RCC 7860 (cell line): Measurements from ENCODE around the gene SCFD2.
"Not testable (repeated sequence)": the region's sequence is repeated elsewhere in the genome, so short reads cannot be mapped to it uniquely, and the experiment has no call there.

Experiments used
- DNase-seq: peaks from one replicate; pipeline ENCODE4 v3.0.0-alpha.2; 2015; ENCODE audit warnings: low spot score
- FAIRE-seq: peaks from 2 replicates; lab custom pipeline; 2012; peaks lifted over from hg19 to GRCh38; lab: Jason Lieb, UNC

The SCFD2 gene

GRCh38 chr4:53061091-53061850 lies 304.6 kb downstream of the SCFD2 start:
- FAIRE-seq (no peak), DNase-seq (no peak)

GRCh38 chr4:53060278-53060677 lies 305.6 kb downstream of the SCFD2 start:
- DNase-seq = no peak
- no peak for FAIRE-seq

DNA sequence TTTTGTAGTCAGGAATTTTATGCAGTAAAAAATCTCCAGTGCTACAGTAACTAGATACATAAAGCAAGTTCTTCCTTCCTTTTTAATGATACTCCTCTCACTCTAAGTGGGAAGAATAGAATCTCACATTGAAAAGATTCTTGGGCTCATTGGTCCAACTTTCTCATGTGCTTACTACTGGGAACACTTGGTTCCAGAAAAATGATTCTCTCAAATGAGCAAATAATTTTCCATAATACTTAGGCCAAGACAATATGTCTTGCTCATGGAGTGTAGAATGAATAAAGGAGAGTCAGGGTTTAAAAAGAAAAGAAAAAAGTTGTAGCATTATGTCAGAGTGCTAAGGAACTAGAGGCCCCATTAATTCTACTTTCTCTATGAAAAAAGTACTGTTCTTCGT lies 306.0 kb downstream of the SCFD2 start:
- DNase-seq = no peak
- FAIRE-seq = no peak

GRCh38 chr4:53059256-53059655 lies 306.6 kb downstream of the SCFD2 start:
- FAIRE-seq (no peak), DNase-seq (no peak)

DNA sequence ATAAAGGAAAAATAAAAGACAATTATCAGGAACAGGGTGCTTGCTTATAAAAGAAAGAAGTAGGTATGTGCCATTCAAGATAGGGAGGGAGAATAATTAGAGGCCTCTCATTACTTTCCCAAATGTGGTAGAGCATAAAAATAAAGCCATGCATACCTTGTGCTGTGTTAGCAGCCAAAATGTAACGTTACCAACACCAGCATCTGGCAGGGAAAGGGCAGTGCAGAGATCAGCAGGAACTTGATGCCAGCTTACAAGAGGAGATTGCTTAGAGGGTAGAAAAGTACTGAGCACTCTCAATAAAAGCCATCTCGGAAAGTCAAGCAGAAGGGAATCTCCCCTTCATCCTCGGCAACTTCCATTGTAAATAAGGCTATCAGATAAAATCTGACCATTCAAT lies 308.2 kb downstream of the SCFD2 start:
- FAIRE-seq = no peak
- DNase-seq = no peak

DNA sequence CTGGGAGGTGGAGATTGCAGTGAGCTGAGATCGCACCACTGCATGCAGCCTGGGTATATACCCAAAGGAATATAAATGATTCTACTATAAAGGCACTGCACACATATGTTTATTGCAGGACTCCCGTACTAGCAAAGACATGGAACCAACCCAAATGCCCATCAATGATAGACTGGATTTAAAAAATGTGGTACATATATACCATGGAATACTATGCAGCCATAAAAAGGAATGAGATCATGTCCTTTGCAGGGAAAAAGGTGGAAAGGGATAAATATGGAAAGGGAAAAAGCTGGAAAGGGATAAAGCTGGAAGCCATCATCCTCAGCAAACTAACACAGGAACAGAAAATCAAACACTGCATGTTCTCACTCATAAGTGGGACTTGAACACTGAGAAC lies 308.8 kb downstream of the SCFD2 start:
- not testable (repeated sequence) for DNase-seq, FAIRE-seq

DNA sequence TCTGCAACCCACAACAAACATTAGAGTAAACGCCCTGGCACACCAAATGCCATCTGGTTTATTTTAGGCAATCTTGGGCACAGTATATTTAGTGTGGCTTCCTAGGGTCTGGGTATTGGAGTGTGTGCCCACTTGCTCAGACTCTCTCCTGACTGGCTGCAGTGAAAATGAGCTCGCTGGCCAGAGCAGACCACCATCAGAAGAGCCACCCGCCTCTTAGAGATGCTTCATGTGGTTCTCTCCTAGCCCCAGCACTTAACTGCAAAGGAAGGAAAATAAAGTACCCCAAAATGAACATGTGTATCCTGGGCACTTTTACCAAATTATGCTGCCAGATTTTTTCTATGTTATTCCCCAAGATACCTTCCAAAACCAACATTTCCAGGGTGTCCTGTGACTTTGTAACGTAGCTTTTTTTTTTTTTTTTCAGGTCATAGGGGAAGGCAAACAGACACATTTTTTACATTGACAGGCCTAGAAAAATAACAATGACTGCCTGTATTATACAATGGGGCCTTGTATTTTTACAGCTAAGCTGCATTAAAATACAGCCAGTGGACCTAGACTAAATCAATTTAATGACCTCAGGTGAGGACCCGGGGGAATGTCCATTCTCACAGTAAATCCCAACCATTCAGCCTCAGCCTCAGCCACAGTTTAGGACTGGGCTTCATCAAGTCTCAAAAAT lies 310.0 kb downstream of the SCFD2 start:
- FAIRE-seq (no peak), DNase-seq (no peak)

DNA sequence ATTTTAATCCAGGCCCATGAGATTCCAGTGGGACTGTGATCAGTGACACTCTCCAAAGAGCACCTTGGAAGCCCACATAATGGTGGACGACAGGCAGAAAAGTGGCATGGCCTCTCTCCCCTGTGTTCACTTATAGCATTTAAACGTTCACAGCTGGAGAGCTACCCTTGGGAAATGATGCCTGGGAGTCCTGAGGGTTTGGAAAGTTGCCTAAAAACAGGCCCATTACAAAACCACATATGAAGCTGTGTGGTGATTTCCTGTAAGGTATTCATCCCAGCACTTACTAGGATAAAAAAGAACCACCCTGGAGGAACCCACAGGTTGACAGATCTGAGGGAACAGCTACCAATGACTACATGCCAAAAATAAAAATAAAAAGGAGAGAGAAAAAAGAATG lies 310.6 kb downstream of the SCFD2 start:
- DNase-seq = no peak
- no peak for FAIRE-seq

- DNase-seq (no peak), FAIRE-seq (no peak)
Observed at GRCh38 chr4:53050361-53050774, 315.5 kb downstream of the SCFD2 start.

- DNase-seq (no peak), FAIRE-seq (no peak)
Observed at GRCh38 chr4:53049528-53049927, 316.3 kb downstream of the SCFD2 start.

GRCh38 chr4:53044651-53044960 lies 321.3 kb downstream of the SCFD2 start:
- DNase-seq = no peak
- no peak for FAIRE-seq

DNA sequence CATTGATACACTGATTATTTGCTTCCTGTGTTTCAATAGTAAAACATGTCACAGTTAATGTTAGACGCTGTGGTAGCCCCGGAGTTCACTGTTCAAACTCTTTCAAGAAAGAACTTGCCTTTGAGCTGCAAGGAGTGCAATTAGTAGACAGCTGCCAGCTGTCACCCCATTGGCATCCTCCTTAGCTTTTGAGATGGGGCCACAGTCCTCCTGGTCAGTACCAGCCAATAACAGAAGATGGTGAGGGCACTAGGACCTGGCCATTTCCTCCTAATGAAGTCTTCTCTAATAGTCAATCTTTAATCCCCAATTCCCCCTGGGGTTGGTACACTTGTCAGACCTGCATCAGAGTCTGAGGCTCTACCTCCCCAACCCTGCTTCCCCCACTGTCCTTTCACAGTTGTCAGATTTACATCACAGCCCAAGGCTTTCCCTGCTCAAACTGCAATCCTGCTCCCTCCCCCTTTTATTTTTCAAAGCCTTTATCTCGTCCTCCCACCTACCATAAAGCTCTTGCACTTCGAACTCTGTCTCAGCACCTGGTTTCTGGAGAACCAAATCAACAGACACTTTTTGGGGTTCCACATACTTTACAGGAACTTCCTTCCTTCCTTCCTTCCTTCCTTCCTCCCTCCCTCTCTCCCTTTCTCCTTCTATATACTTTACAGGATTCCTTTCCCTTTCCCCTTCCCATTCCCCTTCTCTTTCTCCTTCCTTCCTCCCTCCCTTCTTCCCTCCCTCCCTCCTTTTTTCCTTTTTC lies 321.8 kb downstream of the SCFD2 start:
- no peak for FAIRE-seq
- no peak for DNase-seq

GRCh38 chr4:53043055-53043454 lies 322.8 kb downstream of the SCFD2 start:
- no peak for DNase-seq

GRCh38 chr4:53040851-53041250 lies 325.0 kb downstream of the SCFD2 start:
- DNase-seq (no peak), FAIRE-seq (no peak)

More at GRCh38 chr4:53043055-53043454, 322.8 kb downstream of the SCFD2 start:
- no peak for FAIRE-seq

DNA sequence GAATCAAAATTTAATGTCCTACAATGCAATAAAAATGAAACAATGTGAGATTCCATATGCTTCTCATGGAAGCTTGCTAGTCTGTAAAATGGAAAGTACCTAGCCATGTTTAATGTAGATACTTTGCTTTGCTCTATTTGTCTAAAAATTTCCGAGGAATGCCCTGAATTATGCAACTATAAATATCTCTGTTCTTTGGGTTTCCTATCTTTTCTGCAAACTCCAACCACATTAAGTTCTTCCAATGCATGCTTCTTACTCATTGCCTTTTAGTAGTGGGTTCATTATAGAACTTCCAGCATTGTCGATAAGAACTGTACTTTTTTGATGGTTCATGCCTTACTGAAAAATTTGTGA lies 325.4 kb downstream of the SCFD2 start:
- FAIRE-seq (no peak), DNase-seq (no peak)

GRCh38 chr4:53039741-53040458 lies 326.0 kb downstream of the SCFD2 start:
- FAIRE-seq (no peak), DNase-seq (no peak)

GRCh38 chr4:53037892-53038291 lies 328.0 kb downstream of the SCFD2 start:
- DNase-seq (no peak), FAIRE-seq (no peak)

DNA sequence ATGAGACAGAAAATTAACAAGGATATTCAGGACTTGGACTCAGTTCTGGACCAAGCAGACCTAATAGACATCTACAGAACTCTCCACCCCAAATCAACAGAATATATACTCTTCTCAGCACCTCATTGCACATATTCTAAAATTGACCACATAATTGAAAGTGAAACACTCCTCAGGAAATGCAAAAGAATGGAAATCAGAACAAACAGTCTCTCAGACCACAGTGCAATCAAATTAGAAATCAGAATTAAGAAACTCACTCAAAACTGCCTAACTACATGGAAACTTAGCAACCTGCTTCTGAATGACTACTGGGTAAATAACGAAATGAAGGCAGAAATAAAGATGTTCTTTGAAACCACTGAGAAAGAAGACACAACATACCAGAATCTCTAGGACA lies 333.0 kb downstream of the SCFD2 start:
- FAIRE-seq, DNase-seq: not testable (repeated sequence)

DNA sequence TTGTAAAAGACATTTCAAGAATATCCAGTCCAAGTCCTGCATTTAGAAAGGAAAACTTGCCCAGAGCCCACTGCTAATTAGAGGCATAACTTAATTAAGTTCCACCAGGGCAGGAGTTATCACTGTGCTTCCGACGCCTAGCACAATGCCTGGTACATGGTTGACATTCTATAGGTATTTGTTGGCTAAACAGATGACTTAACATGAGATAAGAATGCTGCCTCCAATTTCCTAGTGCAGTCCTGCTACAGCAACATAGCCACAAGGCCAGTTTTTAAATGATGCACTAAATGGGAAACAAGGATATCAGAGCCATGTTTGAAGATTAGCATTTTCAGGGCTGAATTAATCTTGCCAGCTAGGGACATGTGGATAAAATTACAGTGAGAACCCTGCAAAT lies 339.6 kb downstream of the SCFD2 start:
- DNase-seq (no peak), FAIRE-seq (no peak)

DNA sequence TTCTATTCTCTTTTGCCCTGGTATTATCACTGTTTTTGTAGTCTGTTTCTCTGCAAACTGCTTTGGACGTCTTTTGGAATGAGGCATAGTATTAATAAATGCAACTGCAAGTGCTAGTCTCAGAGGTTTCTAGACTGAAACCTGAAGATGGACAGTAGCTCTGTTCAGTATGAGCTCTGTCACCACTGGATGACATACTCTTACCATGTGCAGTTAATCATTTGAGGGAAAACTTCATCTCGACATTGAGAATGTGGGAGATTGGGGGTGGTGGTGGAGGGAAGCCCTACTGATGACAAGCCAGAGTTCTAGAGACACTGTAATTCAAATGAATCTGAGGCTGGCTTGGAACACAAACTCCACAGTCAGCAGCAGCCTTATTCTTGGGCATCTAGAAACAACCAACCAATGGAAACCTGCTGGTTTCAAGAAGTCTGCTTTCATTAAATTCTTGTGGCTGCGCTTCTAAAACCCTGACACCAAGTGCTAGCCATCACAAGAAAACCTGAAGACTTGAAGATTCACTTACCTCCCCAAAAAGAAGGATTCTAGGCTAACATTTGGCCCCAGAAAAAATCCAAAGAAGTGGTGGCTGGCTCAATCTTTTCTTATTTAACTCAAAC lies 342.1 kb downstream of the SCFD2 start:
- DNase-seq (no peak), FAIRE-seq (no peak)
